Body of pancreas (tissue), 4 donors: Measurements from ENCODE around the gene CNGA3.

Experiments
- CTCF ChIP-seq, 7 experiments: fragments of 450-650 bp in 4 of 7; fragments of 200-600 bp in 3 of 7; sonication (generic) in 3 of 7; IDR thresholded peaks; one replicate each; pipeline ENCODE4 v1.5.1; 2016 to 2019; ENCODE audit warnings: antibody characterized with exemption in 7 of 7
- POLR2A ChIP-seq, 3 donors: fragments of 450-650 bp; IDR thresholded peaks; one replicate each; pipeline ENCODE4 v1.6.1; 2016; ENCODE audit warnings: antibody characterized with exemption in 3 of 3, mild to moderate bottlenecking in 2 of 3

- TF ChIP-seq POLR2A (IDR thresholded peaks at IDR 0.05) (no peak), CTCF (IDR thresholded peaks at IDR 0.05) (no peak)
Measured at GRCh38 chr2:98315957-98316356, 30.3 kb upstream of the CNGA3 start.
